GM12878 (cell line): ENCODE data around the gene FUT6. TPM values are rescaled to one million over a fixed set of nuclear protein-coding genes. Genes with fewer than 3 reads are reported as not detected.

Experiments
- DPF2 ChIP-seq: fragments of 450-650 bp; IDR thresholded peaks from 2 replicates; pipeline ENCODE4 v1.6.1; 2017; ENCODE audit warnings: mild to moderate bottlenecking
- ETV6 ChIP-seq, 2 experiments: fragments of 450-650 bp in 1 of 2; IDR thresholded peaks in 1 of 2; conservative IDR thresholded peaks in 1 of 2; 2 replicates each; pipeline ENCODE4 v1.6.1; 2014; ENCODE audit warnings: antibody characterized with exemption in 1 of 2, borderline replicate concordance in 1 of 2, low read depth in 1 of 2, mild to moderate bottlenecking in 1 of 2, moderate library complexity in 1 of 2
- FOS ChIP-seq: IDR thresholded peaks from 3 replicates; pipeline ENCODE4 v1.6.1; 2011; ENCODE audit warnings: borderline replicate concordance; ENCODE audit not compliant: insufficient read length; ENCODE audit errors: extremely low read depth
- HDAC2 ChIP-seq: fragments of 200-600 bp; sonication (generic); IDR thresholded peaks from 2 replicates; pipeline ENCODE4 v1.6.1; 2017
- IRF4 ChIP-seq: IDR thresholded peaks from 2 replicates; pipeline ENCODE4 v1.6.1; 2011; ENCODE audit warnings: low read depth, low read length
- JUNB ChIP-seq: IDR thresholded peaks from 2 replicates; pipeline ENCODE4 v1.6.1; 2016; ENCODE audit warnings: antibody characterized with exemption, mild to moderate bottlenecking
- MEF2A ChIP-seq: IDR thresholded peaks from 2 replicates; pipeline ENCODE4 v1.6.1; 2011; ENCODE audit warnings: low read depth, mild to moderate bottlenecking, low read length, moderate library complexity; ENCODE audit not compliant: insufficient read depth
- MTA2 ChIP-seq: fragments of 450-650 bp; IDR thresholded peaks from 2 replicates; pipeline ENCODE4 v1.6.1; 2016; ENCODE audit warnings: low read depth, mild to moderate bottlenecking, moderate library complexity
- MXI1 ChIP-seq: fragments of 150-350 bp; IDR thresholded peaks from 2 replicates; pipeline ENCODE4 v1.6.1; 2011; ENCODE audit warnings: low read depth, mild to moderate bottlenecking, inconsistent platforms, low read length, improper control_type of control experiment
- NFXL1 ChIP-seq: fragments of 450-650 bp; IDR thresholded peaks from 2 replicates; pipeline ENCODE4 v1.6.1; 2017; ENCODE audit warnings: antibody characterized with exemption, mild to moderate bottlenecking, borderline replicate concordance
- PAX8 ChIP-seq: fragments of 450-650 bp; IDR thresholded peaks from 2 replicates; pipeline ENCODE4 v1.6.1; 2017; ENCODE audit warnings: mild to moderate bottlenecking, moderate library complexity
- POLR2AphosphoS2 ChIP-seq: IDR thresholded peaks from 2 replicates; pipeline ENCODE4 v1.6.1; 2011; ENCODE audit warnings: low read depth, mild to moderate bottlenecking, low read length, improper control_type of control experiment, moderate library complexity
- POU2F2 ChIP-seq: IDR thresholded peaks from 3 replicates; pipeline ENCODE4 v1.6.1; 2011; ENCODE audit warnings: low read depth, mild to moderate bottlenecking, low read length, borderline replicate concordance
- RBBP5 ChIP-seq: fragments of 200-600 bp; sonication (generic); conservative IDR thresholded peaks from 2 replicates; pipeline ENCODE4 v1.6.1; 2016
- RCOR1 ChIP-seq: conservative IDR thresholded peaks from 2 replicates; pipeline ENCODE4 v1.6.1; 2012; ENCODE audit warnings: low read depth, low read length, improper control_type of control experiment
- SMAD1 ChIP-seq: fragments of 450-650 bp; IDR thresholded peaks from 2 replicates; pipeline ENCODE4 v1.6.1; 2018; ENCODE audit warnings: mild to moderate bottlenecking, low read depth; ENCODE audit not compliant: partially characterized antibody
- SP1 ChIP-seq: IDR thresholded peaks from one replicate; pipeline ENCODE4 v1.6.1; 2011; ENCODE audit warnings: low read depth, low read length
- TBL1XR1 ChIP-seq: IDR thresholded peaks from 2 replicates; pipeline ENCODE4 v1.6.1; 2012; ENCODE audit warnings: low read depth, low read length, improper control_type of control experiment
- TCF12 ChIP-seq: IDR thresholded peaks from 2 replicates; pipeline ENCODE4 v1.6.1; 2011; ENCODE audit warnings: low read depth, mild to moderate bottlenecking, low read length
- USF1 ChIP-seq: IDR thresholded peaks from 2 replicates; pipeline ENCODE4 v1.6.1; 2011; ENCODE audit warnings: borderline replicate concordance, low read depth, mild to moderate bottlenecking, moderate library complexity, mixed read lengths, low read length; ENCODE audit not compliant: insufficient read depth; ENCODE audit errors: extremely low read length
- ZNF217 ChIP-seq: fragments of 450-650 bp; IDR thresholded peaks from 2 replicates; pipeline ENCODE4 v1.6.1; 2017; ENCODE audit warnings: antibody characterized with exemption, mild to moderate bottlenecking
- ZNF274 ChIP-seq: IDR thresholded peaks from one replicate; pipeline ENCODE4 v1.8.0; 2011; ENCODE audit not compliant: insufficient read length, insufficient read depth
- ZSCAN29 ChIP-seq: fragments of 450-650 bp; IDR thresholded peaks from 2 replicates; pipeline ENCODE4 v1.6.1; 2017; ENCODE audit warnings: mild to moderate bottlenecking, moderate library complexity
- polyA plus RNA-seq, 11 experiments: library from polyadenylated mRNA; depleted of rRNA in 4 of 11; unstranded in 6 of 11; stranded (reverse) in 5 of 11; fragments of >200 nt; fragmentation: Nextera tagmentation in 4 of 11; fragmentation: Illumina TruSeq in 1 of 11; extraction: Ambion mirVana in 4 of 11; extraction: Trizol in 1 of 11; gene quantifications; 1 replicate in 1 of 11; 2 replicates in 10 of 11; pipeline versions ENCODE4 v1.2.1 to v1.2.3, GENCODE V29; 2011 to 2016; ENCODE audit warnings: inconsistent platforms in 2 of 11, missing spikeins in 2 of 11, low read depth in 1 of 11
- total RNA-seq, 4 experiments: library from RNA; depleted of rRNA in 3 of 4; stranded (reverse); fragments of >200 nt in 3 of 4; fragmentation: Illumina TruSeq in 1 of 4; extraction: Trizol in 1 of 4; gene quantifications; 2 replicates each; pipeline versions ENCODE4 v1.2.1 to v1.2.3, GENCODE V29; 2013 to 2021
- TF ChIP-seq, protein P1 (sequence below): fragments of 450-650 bp; conservative IDR thresholded peaks from 2 replicates; pipeline ENCODE4 v1.6.1; 2017; ENCODE audit warnings: mild to moderate bottlenecking, moderate library complexity
- TF ChIP-seq, protein P2 (sequence below): fragments of 450-650 bp; IDR thresholded peaks from 2 replicates; pipeline ENCODE4 v1.6.1; 2017; ENCODE audit warnings: borderline replicate concordance
- TF ChIP-seq, protein P3 (sequence below): fragments of 450-650 bp; IDR thresholded peaks from 2 replicates; pipeline ENCODE4 v1.6.1; 2016; ENCODE audit warnings: mild to moderate bottlenecking

Gene FUT6
- total and polyA plus RNA-seq, 10 of the 15 experiments (the other 5 are each of a cell fraction or from before 2014, with no cell fraction given) = not detected

DNA sequence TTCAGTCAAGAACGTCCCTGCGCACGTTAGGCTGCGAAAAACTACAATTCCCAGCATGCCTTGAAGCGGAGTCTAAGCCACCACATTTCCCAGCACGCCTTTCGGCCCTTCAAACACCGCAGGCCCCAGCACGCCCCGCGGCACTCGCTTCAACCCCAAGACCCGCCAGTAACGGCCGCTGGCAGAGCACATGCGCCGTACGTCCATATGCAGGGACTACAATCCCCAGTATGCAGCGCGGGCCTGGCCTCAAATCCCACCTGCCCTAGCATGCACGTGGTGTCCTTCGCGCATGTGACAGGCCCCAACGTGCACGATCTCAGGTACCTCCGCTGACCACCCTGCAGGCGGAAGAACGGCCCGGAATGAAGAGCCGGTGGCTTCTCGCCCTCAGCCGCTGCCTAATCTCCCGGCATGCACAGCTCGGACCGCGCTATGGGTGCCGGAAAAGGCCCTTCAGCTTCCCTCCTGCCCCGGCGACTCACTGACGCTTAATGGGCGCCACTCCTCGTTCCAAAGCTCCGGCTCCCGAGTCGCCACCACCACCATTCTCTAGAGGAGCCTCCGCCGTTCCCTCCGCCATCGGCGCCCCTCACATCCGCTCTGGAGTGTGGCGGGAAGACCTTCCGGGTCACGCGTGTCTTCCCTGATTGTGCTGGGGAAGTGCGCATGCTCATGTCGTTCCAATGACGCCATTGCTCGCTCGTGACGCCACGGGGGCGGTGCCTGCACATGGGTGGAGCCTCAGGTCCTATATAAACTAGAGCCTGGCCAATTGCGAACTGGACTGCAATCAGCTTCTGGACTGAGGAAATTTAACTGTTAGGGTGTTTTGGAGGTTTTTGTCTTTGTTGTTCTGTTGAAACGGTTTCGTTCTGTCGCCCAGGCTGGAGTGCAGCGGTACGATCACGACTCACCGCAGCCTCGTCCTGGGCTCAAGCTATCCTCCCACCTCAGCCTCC, 48.7 kb downstream of the FUT6 start, which contains the start of gene DUS3L (continued):
- TF ChIP-seq USF1 = peak; percentile 95
- no peak for TF ChIP-seq ETV6 (conservative IDR thresholded peaks at IDR 0.05 in 1 of 2, IDR thresholded peaks at IDR 0.05 in 1 of 2; ENCODE audit: borderline replicate concordance in 1 of 2, low read depth in 1 of 2)
- no peak; the same call in 1 of the 2 replicates for TF ChIP-seq RBBP5
- no peak for TF ChIP-seq IRF4
- TF ChIP-seq, protein P1, sequence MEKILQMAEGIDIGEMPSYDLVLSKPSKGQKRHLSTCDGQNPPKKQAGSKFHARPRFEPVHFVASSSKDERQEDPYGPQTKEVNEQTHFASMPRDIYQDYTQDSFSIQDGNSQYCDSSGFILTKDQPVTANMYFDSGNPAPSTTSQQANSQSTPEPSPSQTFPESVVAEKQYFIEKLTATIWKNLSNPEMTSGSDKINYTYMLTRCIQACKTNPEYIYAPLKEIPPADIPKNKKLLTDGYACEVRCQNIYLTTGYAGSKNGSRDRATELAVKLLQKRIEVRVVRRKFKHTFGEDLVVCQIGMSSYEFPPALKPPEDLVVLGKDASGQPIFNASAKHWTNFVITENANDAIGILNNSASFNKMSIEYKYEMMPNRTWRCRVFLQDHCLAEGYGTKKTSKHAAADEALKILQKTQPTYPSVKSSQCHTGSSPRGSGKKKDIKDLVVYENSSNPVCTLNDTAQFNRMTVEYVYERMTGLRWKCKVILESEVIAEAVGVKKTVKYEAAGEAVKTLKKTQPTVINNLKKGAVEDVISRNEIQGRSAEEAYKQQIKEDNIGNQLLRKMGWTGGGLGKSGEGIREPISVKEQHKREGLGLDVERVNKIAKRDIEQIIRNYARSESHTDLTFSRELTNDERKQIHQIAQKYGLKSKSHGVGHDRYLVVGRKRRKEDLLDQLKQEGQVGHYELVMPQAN = peak; percentile 97
- peak; percentile 71 for TF ChIP-seq SMAD1
- peak; percentile 36; the same call in 1 of the 2 replicates for TF ChIP-seq TBL1XR1
- peak; percentile 89 for TF ChIP-seq MTA2
- TF ChIP-seq HDAC2 = peak; percentile 59; the same call in 1 of the 2 replicates
- TF ChIP-seq FOS = peak; percentile 42
- TF ChIP-seq ZNF217 = no peak
- 0 out of 2 replicates have a peak, but pooled peaks have one; percentile 34 for TF ChIP-seq RCOR1
- TF ChIP-seq PAX8 = no peak
- TF ChIP-seq NFXL1 = no peak
- no peak for TF ChIP-seq POLR2AphosphoS2
- no peak for TF ChIP-seq ZSCAN29
- TF ChIP-seq POU2F2 = peak; percentile 63; the same call in 2 of the 3 replicates
- TF ChIP-seq MXI1 = peak; percentile 97
- TF ChIP-seq ZNF274 = no peak
- no peak for TF ChIP-seq JUNB
- TF ChIP-seq, protein P2, sequence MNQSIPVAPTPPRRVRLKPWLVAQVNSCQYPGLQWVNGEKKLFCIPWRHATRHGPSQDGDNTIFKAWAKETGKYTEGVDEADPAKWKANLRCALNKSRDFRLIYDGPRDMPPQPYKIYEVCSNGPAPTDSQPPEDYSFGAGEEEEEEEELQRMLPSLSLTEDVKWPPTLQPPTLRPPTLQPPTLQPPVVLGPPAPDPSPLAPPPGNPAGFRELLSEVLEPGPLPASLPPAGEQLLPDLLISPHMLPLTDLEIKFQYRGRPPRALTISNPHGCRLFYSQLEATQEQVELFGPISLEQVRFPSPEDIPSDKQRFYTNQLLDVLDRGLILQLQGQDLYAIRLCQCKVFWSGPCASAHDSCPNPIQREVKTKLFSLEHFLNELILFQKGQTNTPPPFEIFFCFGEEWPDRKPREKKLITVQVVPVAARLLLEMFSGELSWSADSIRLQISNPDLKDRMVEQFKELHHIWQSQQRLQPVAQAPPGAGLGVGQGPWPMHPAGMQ = no peak
- TF ChIP-seq MEF2A = no peak
- peak; percentile 73; the same call in 1 of the 2 replicates for TF ChIP-seq DPF2
- TF ChIP-seq TCF12 = no peak
- TF ChIP-seq SP1 = peak; percentile 82
- TF ChIP-seq, protein P3, sequence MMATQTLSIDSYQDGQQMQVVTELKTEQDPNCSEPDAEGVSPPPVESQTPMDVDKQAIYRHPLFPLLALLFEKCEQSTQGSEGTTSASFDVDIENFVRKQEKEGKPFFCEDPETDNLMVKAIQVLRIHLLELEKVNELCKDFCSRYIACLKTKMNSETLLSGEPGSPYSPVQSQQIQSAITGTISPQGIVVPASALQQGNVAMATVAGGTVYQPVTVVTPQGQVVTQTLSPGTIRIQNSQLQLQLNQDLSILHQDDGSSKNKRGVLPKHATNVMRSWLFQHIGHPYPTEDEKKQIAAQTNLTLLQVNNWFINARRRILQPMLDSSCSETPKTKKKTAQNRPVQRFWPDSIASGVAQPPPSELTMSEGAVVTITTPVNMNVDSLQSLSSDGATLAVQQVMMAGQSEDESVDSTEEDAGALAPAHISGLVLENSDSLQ = peak; percentile 72
